EH (cell line): Measurements from ENCODE around the gene CCR5.
"Not testable (repeated sequence)": the region's sequence is repeated elsewhere in the genome, so short reads cannot be mapped to it uniquely, and the experiment has no call there.

Source experiments
- DNase-seq: peaks from one replicate; pipeline ENCODE4 v3.0.0-alpha.2; 2015; ENCODE audit warnings: low read depth

CCR5 gene

DNA sequence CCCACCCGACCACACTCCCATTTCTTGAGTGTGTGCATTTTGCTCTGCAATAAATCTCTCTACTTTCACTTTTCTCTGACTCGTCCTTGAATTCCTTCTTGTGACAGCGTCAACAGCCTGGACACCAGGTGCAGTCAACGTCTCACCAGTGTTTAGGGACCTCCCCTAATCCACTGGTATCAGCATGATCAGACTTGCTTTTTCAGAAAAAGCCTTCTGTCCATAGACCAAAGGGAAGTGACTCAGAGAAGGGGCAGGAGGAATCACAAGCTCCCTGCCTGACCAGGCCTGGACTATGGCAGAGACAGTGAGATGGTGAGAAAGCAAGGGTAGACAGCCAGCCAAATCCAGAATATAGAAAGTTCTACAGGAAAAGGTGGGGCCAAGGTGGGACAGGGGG is 15.5 kb downstream of the CCR5 start:
- DNase-seq: peak; percentile 32

DNA sequence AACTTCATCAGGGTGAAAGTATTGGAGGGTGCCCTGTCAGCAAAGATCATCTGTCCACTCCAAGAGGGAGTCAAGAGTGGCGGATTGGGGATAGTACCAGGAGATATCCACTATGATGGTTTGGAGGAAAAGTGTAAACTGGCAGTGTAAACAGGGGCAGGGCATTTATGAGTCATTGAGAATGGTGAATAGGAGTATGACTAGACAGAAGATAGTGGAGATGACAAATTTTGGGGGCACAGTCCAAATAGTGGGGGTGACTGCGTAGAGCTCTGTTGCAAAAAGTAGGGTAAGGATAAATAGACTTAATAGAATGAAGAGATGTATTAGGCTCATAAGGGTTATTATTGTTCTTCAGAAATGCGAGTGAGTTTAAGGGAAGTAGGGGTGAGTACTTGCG is 18.1 kb downstream of the CCR5 start:
- not testable (repeated sequence) for DNase-seq

DNA sequence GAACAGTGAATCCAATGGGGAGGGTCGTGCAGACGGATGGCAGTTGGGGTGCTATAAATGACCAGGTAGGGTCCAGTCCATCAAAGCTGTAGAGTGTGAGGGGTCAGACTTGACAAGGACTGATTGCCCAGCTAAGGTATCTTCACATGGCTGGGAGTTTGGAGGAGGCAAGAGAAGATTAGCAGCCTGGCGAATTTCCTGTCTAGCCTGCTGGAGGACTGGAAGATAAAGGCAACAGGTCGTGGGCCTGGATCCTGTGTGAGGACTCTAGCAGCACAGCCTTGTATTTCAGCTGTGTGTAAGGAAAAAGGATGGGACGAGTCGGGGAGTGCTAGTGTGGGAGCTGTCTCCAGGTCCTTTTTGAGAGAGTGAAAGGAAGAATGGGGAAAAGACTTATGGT is 18.6 kb downstream of the CCR5 start:
- no peak for DNase-seq

GRCh38 chr3:46391526-46391925 is 20.8 kb downstream of the CCR5 start:
- not testable (repeated sequence) for DNase-seq

- DNase-seq: no peak
Measured at GRCh38 chr3:46393011-46393410, 22.3 kb downstream of the CCR5 start.

- no peak for DNase-seq
Measured at GRCh38 chr3:46393554-46394434, 23.0 kb downstream of the CCR5 start.

GRCh38 chr3:46395210-46395661 is 24.5 kb downstream of the CCR5 start:
- DNase-seq: no peak

GRCh38 chr3:46395766-46396530 is 25.2 kb downstream of the CCR5 start:
- DNase-seq: no peak

DNA sequence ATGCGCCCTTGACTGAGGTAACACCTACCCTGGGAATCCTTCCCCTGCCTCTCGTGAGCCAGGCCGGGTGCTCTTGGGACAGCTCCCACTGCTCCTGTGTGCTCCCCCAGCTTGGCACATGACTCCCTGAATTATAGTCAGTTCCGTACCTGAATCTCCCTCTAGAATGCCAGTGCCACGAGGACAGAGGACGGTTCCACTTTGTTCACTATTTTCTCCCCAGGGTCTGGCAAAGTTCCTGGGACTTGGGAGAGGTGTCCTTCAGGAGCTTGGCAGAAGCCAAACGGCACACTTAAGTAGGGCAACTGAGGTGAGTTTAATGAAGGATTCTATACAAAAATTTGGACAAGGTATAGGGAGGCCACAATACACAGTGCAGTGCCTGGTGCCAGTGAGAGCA is 26.4 kb downstream of the CCR5 start:
- no peak for DNase-seq

DNA sequence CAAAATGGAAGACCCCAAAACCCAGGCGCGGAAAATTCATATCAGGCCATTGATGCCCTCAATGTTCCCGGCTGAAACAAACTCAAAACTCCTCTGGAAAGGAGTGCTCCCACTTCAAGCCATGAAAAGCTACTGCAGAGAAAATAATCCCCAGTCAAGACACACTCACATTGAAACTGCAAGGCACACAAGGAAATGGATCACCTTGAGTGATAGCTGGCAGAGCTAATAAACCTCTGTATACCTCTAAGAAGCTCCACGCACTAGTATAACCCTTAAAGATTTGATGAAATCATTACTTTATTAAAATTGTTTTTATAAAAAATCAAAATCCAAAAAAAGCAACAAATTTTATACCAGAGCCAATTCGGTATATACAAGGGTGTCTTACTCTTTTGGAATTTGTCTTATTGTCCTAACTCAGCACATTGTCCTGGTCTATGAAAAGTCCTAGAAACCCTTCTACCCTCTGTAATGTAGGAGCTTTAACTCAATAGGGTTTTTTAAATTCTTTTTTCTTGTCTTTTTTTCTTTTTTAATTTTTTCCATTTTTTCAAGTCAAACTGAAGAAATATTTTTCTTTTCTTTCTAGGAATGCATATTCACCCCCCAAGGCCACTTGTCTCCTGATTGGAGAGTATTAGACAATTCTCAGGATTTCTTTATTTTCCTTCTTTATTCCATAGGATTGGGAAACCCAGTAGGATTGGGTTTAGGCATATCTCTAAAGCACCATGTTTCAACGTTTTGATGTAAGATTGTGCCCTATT is 27.6 kb downstream of the CCR5 start:
- DNase-seq: no peak

DNA sequence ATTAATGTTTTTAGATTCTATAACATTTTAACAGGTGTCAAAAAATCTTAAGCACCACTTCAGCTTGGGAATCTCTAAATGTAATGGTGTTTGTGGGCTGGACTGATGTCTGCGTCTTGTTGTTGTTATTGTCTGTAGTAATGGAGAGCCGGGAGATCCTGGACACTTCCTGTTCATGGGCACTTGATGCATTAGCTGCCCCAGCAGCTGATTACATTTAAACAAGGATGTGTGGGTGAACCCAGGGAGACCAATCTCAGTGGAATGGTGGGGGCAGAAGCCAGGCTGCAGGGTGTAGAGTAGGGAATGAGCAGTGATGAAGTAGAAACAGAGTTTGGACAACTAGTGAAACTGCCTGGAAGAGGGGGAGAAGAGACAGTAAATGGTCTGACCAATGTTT is 28.4 kb downstream of the CCR5 start:
- no peak for DNase-seq

DNA sequence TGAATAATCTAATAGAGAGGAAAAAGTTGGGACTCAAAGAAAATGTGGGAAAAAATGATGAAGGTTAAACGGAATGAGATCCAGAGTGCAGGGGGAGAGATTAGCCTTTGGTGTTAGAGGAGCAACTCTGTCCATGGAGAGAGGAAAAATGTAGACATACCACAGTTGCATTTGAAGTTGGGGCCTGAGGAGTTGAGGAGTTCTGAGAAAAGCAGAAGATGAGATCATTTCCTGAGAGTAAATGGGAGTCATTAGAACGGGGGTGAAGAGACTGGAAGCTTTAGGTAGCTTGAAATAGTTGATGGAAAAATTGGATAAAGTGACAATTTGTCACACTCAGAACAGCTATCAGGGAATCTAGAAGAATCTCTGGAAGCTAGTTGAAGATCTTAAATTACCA is 28.8 kb downstream of the CCR5 start:
- DNase-seq: no peak

DNA sequence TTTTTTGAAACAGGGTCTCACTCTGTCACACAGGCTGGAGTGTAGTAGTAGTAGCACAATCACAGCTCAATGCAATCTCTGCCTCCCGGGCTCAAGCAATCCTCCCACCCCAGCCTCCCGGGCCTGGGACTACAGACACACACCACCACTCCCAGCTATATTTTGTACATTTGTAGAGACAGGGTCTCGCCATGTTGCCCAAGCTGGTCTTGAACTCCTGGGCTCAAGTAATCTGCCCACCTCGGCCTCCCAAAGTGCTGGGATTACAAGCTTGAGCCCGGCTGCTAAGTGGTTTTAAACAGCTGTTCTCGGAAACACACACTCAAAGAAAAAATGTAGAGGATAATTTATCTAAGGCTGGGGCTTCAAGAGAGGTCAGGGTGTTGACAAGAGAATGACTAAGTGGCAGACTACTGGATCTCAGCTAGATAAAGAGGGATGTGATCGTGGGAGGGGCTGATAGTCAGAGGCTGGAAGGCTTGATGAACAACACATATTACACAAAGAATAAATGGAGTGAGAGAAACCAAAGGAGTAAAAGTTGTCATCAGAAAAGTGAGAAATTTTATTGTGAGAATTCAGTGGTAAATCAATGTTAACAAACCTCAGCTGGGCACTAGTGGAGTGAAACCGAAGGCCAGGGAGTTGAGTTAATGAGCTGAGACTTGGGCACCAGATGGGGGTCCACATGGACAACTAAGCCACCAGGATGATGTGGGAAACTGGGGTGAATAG is 29.4 kb downstream of the CCR5 start:
- DNase-seq: peak; percentile 48

- no peak for DNase-seq
Measured at GRCh38 chr3:46400846-46401245, 30.1 kb downstream of the CCR5 start.

DNA sequence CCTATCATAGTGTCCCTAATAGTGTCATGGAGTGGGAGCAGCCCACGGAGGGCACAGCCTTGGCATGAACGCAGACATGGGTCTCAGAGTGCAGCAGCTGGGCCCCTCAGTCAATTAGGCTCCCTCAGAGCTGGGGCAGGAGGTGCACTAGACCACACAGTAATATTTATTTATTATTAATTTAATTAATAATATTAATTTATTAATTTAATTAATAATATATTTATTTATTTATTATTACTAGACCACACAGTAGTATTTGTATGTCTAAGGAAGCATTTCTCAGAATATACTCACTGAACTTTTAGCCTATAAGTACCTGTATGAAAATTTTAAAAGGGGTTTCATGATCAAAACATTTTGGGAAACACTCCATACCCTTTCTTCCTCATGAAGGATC is 30.8 kb downstream of the CCR5 start:
- no peak for DNase-seq

- not testable (repeated sequence) for DNase-seq
Measured at GRCh38 chr3:46402902-46403301, 32.2 kb downstream of the CCR5 start.

DNA sequence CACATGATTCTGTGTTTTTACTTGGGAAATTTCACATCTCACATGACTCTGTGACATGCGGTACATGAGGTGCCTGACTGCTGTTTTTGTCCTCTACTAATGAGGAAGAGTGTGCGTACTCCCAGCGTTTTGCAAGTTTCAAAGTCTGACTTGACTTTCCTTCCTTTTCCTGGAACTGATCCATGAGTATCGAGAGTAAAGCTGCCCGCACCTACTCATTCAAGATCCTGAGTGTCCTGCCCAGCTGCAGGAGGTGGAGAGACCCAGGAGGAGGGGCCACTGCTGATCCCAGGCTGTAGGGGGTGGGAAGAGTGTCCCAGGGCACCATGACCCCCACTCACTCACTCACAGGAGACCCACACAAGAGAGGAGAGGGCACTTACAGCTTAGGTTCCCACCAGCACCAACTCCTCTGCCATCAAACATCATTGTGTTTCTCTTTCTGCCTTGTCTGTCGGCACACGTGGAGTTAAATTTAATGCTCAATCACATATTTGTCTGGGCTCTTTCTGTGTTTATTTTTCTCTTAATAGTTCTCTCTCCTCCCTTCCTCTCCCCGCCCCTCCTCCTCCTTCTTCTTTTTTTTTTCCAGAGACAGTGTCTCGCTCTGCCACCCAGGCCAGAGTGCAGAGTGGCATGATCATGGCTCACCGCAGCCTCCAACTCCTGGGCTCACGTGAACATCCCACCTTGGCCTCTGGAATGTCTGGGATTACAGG is 34.7 kb downstream of the CCR5 start:
- no peak for DNase-seq

DNA sequence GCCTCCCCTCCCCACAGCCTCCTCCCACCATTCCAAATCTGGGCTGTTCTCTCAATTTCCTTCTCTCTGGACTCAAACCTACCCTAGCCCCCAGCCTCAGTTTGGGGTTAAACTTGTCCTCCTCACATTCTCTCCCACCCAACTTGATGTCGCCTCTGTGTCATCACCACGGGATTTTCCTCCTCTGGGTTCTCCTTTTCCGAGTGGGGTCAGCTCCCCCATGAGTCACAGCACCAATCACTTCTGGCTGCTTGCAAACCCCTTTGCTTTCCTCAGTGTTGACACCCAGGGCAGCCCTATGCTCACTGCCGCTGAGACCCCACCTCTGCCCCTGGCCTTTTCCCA is 35.7 kb downstream of the CCR5 start:
- no peak for DNase-seq

- DNase-seq: peak; percentile 53
Measured at GRCh38 chr3:46406788-46407611, 36.3 kb downstream of the CCR5 start, which contains the start of the genes CCR5AS and CCRL2. Gene CCR5AS, minus strand, starts transcription at chr3:46407066. Gene CCRL2, plus strand, starts transcription at chr3:46407259. Its CDS starts 821 bp downstream, at chr3:46408080.

DNA sequence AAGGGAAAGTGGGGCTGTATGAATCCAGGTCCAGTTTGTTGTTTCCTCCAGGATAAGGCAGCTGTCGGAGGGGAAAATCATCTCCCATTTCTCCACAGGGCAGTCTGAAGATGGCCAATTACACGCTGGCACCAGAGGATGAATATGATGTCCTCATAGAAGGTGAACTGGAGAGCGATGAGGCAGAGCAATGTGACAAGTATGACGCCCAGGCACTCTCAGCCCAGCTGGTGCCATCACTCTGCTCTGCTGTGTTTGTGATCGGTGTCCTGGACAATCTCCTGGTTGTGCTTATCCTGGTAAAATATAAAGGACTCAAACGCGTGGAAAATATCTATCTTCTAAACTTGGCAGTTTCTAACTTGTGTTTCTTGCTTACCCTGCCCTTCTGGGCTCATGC is 37.2 kb downstream of the CCR5 start:
- no peak for DNase-seq
